GM12875 (cell line): ENCODE results near the gene ADAMTS4.
"Not testable (repeated sequence)": the region's sequence is repeated elsewhere in the genome, so short reads cannot be mapped to it uniquely, and the experiment has no call there.

ENCODE experiments used
- H3K4me3 ChIP-seq: one replicate; pipeline ENCODE4 v1.5.1; 2011; ENCODE audit warnings: low read depth, low read length, control low read depth
- CTCF ChIP-seq: IDR thresholded peaks from 2 replicates; pipeline ENCODE4 v1.5.1; 2011; ENCODE audit warnings: low read depth, mild to moderate bottlenecking, control low read depth, inconsistent platforms, low read length, moderate library complexity, borderline replicate concordance; ENCODE audit not compliant: insufficient read depth

Gene ADAMTS4

GRCh38 chr1:161225534-161226319 is 26.9 kb upstream of the ADAMTS4 start, which contains the start of gene TOMM40L:
TOMM40L (plus strand) TSS chr1:161226060; CDS start chr1:161226490, 430 bp downstream.
- peak within 1 kb of the TSS; percentile 77 for H3K4me3 ChIP-seq
- TF ChIP-seq CTCF = peak; percentile 62

- no peak overlapping the region for H3K4me3 ChIP-seq
- TF ChIP-seq CTCF = no peak
Measured at GRCh38 chr1:161225178-161225533, 26.3 kb upstream of the ADAMTS4 start.

- not testable (repeated sequence) for H3K4me3 ChIP-seq
Measured at GRCh38 chr1:161224695-161225087, 25.8 kb upstream of the ADAMTS4 start.

GRCh38 chr1:161223805-161224694 is 25.2 kb upstream of the ADAMTS4 start:
- TF ChIP-seq CTCF = no peak
- no peak overlapping the region for H3K4me3 ChIP-seq

- H3K4me3 ChIP-seq = no peak overlapping the region
- no peak for TF ChIP-seq CTCF
Measured at GRCh38 chr1:161222175-161223019, 23.5 kb upstream of the ADAMTS4 start.

- TF ChIP-seq CTCF = no peak
- no peak overlapping the region for H3K4me3 ChIP-seq
Measured at GRCh38 chr1:161220002-161220401, 21.1 kb upstream of the ADAMTS4 start.
